Body of pancreas (tissue), 4 donors: Measurements from ENCODE around the gene TSPAN15.

Experiments
- POLR2A ChIP-seq, 3 donors: fragments of 450-650 bp; IDR thresholded peaks; one replicate each; pipeline ENCODE4 v1.6.1; 2016; ENCODE audit warnings: antibody characterized with exemption in 3 of 3, mild to moderate bottlenecking in 2 of 3
- TF ChIP-seq, protein P1 (sequence below), 7 experiments: fragments of 450-650 bp in 4 of 7; fragments of 200-600 bp in 3 of 7; sonication (generic) in 3 of 7; IDR thresholded peaks; one replicate each; pipeline ENCODE4 v1.5.1; 2016 to 2019; ENCODE audit warnings: antibody characterized with exemption in 7 of 7

DNA sequence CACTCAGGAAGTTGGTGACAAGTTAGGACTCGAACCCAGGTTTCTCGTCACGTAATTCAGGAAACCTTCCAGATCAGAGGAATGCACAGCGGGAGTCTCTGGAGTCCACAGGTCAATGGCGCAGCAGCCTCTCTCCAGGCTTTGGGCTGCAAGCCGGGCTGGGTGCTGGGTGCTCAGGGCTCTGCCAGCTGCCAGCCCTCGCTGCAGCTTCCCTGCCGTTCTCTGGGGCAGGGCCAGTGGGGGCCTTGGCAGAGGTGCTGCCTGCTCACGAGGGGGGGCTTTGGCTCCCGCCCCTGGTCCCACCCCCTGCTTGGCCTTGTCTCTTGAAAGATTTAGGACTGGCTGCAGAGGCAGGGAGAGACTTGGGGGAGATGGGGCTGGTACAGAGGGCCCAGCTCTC, 34.6 kb upstream of the TSPAN15 start, which contains the start of gene TACR2:
- TF ChIP-seq, protein P1, sequence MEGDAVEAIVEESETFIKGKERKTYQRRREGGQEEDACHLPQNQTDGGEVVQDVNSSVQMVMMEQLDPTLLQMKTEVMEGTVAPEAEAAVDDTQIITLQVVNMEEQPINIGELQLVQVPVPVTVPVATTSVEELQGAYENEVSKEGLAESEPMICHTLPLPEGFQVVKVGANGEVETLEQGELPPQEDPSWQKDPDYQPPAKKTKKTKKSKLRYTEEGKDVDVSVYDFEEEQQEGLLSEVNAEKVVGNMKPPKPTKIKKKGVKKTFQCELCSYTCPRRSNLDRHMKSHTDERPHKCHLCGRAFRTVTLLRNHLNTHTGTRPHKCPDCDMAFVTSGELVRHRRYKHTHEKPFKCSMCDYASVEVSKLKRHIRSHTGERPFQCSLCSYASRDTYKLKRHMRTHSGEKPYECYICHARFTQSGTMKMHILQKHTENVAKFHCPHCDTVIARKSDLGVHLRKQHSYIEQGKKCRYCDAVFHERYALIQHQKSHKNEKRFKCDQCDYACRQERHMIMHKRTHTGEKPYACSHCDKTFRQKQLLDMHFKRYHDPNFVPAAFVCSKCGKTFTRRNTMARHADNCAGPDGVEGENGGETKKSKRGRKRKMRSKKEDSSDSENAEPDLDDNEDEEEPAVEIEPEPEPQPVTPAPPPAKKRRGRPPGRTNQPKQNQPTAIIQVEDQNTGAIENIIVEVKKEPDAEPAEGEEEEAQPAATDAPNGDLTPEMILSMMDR (IDR thresholded peaks at IDR 0.05) = no peak
- TF ChIP-seq POLR2A (IDR thresholded peaks at IDR 0.05) = no peak
